H1 (cell line): ENCODE data around the gene RNF208. TPM values are rescaled to one million over a fixed set of nuclear protein-coding genes. Genes with fewer than 3 reads are reported as not detected.

Experiments
- CTCF ChIA-PET: fragments of 300-600 bp; sonication (Branson Sonifier 250); formaldehyde crosslinking; loops from one replicate; lab custom pipeline; 2021; ENCODE audit not compliant: partially characterized antibody; lab: Charles Lee
- POLR2A ChIA-PET: fragments of 300-600 bp; sonication (Branson Sonifier 250); formaldehyde crosslinking; loops from one replicate; lab custom pipeline; 2021; ENCODE audit warnings: inconsistent platforms; ENCODE audit not compliant: partially characterized antibody; lab: Charles Lee
- DNase-seq, 2 experiments: peaks; one replicate each; pipeline versions ENCODE4 v3.0.0 to v3.0.0-alpha.2; 2010 to 2022; ENCODE audit warnings: low spot score in 2 of 2, low read depth in 1 of 2, mixed read lengths in 1 of 2
- FAIRE-seq: peaks from 2 replicates; lab custom pipeline; 2011; peaks lifted over from hg19 to GRCh38; lab: Jason Lieb, UNC
- H2AFZ ChIP-seq: 2 replicates; pipeline ENCODE4 v1.8.1; 2012; ENCODE audit warnings: low read length, inconsistent platforms
- H2AK5ac ChIP-seq: 2 replicates; pipeline ENCODE4 v1.6.1; 2013; ENCODE audit warnings: low read depth, low read length
- H2BK120ac ChIP-seq: replicated peaks from 2 replicates; pipeline ENCODE3; 2013; ENCODE audit warnings: low read depth, low read length, inconsistent platforms
- H2BK12ac ChIP-seq: 2 replicates; pipeline ENCODE4 v1.6.1; 2013; ENCODE audit warnings: low read depth, low read length
- H2BK15ac ChIP-seq: 2 replicates; pipeline ENCODE4 v1.6.1; 2013; ENCODE audit warnings: low read length
- H2BK20ac ChIP-seq: 2 replicates; pipeline ENCODE4 v1.6.1; 2013; ENCODE audit warnings: low read length
- H2BK5ac ChIP-seq: 2 replicates; pipeline ENCODE4 v1.6.1; 2013; ENCODE audit warnings: low read depth, low read length
- H3K14ac ChIP-seq: 2 replicates; pipeline ENCODE4 v1.6.1; 2013; ENCODE audit warnings: inconsistent platforms; ENCODE audit not compliant: insufficient read length
- H3K18ac ChIP-seq: 2 replicates; pipeline ENCODE4 v1.6.1; 2013; ENCODE audit warnings: low read length; ENCODE audit errors: extremely low read depth
- H3K23ac ChIP-seq: 2 replicates; pipeline ENCODE4 v1.6.1; 2013; ENCODE audit warnings: inconsistent platforms; ENCODE audit not compliant: insufficient read length
- H3K23me2 ChIP-seq: 2 replicates; pipeline ENCODE4 v1.6.1; 2013; ENCODE audit warnings: low read depth, low read length
- H3K27ac ChIP-seq: 2 replicates; pipeline ENCODE4 v1.6.1; 2011; ENCODE audit warnings: low read depth, low read length, inconsistent platforms
- H3K27me3 ChIP-seq, 4 experiments: replicated peaks in 1 of 4; 1 replicate in 1 of 4; 2 replicates in 3 of 4; pipeline versions ENCODE4 v1.6.1 to v1.8.1; 2011 to 2013; ENCODE audit warnings: low read length in 3 of 4, mild to moderate bottlenecking in 3 of 4, inconsistent platforms in 2 of 4, mixed read lengths in 2 of 4, moderate library complexity in 1 of 4; ENCODE audit not compliant: control insufficient read depth in 3 of 4, insufficient read depth in 3 of 4; ENCODE audit errors: extremely low read depth in 1 of 4
- H3K36me3 ChIP-seq, 4 experiments: 2 replicates each; pipeline versions ENCODE4 v1.6.1 to v1.8.1; 2011 to 2013; ENCODE audit warnings: mild to moderate bottlenecking in 4 of 4, low read length in 3 of 4, moderate library complexity in 2 of 4, control low read depth in 1 of 4, inconsistent platforms in 1 of 4; ENCODE audit not compliant: insufficient read depth in 4 of 4, control insufficient read depth in 2 of 4
- H3K4ac ChIP-seq: replicated peaks from 2 replicates; pipeline ENCODE3; 2013; ENCODE audit warnings: low read length, low read depth, mixed read lengths, inconsistent platforms; ENCODE audit not compliant: insufficient read length
- H3K4me1 ChIP-seq, 4 experiments: replicated peaks in 1 of 4; 1 replicate in 1 of 4; 2 replicates in 3 of 4; pipeline versions ENCODE4 v1.6.1 to v1.8.1; 2011 to 2013; ENCODE audit warnings: low read length in 3 of 4, inconsistent platforms in 2 of 4, mixed read lengths in 1 of 4; ENCODE audit not compliant: insufficient read depth in 4 of 4, control insufficient read depth in 3 of 4
- H3K4me2 ChIP-seq, 2 experiments: 2 replicates each; pipeline versions ENCODE4 v1.6.1 to v1.8.1; 2011 to 2013; ENCODE audit warnings: low read depth in 2 of 2, low read length in 2 of 2, control low read depth in 1 of 2, inconsistent platforms in 1 of 2, mild to moderate bottlenecking in 1 of 2; ENCODE audit not compliant: insufficient read depth in 1 of 2
- H3K4me3 ChIP-seq, 4 experiments: fragments of 200-600, 300-600 bp in 1 of 4; sonication (generic), shearing (Covaris generic), sonication (Bioruptor Twin) in 1 of 4; 2 replicates each; pipeline versions ENCODE4 v1.5.1 to v1.8.1; 2011 to 2016; ENCODE audit warnings: low read length in 4 of 4, low read depth in 3 of 4, control low read depth in 2 of 4, inconsistent platforms in 2 of 4, mild to moderate bottlenecking in 2 of 4, mixed read lengths in 1 of 4, moderate library complexity in 1 of 4; ENCODE audit not compliant: insufficient read depth in 2 of 4; ENCODE audit errors: extremely low read depth in 1 of 4
- H3K56ac ChIP-seq: replicated peaks from 2 replicates; pipeline ENCODE3; 2013; ENCODE audit warnings: low read depth, mild to moderate bottlenecking, mixed read lengths, low read length, inconsistent platforms; ENCODE audit not compliant: insufficient read length
- H3K79me1 ChIP-seq: 2 replicates; pipeline ENCODE4 v1.6.1; 2013; ENCODE audit warnings: low read depth, low read length, control low read depth
- H3K79me2 ChIP-seq, 2 experiments: 2 replicates each; pipeline versions ENCODE4 v1.6.1 to v1.8.1; 2012 to 2013; ENCODE audit warnings: low read length in 2 of 2, mild to moderate bottlenecking in 2 of 2, inconsistent platforms in 1 of 2; ENCODE audit not compliant: insufficient read depth in 2 of 2, control insufficient read depth in 1 of 2
- H3K9ac ChIP-seq, 4 experiments: replicated peaks in 1 of 4; 1 replicate in 1 of 4; 2 replicates in 3 of 4; pipeline versions ENCODE4 v1.6.1 to v1.8.1; 2011 to 2013; ENCODE audit warnings: low read depth in 3 of 4, low read length in 3 of 4, control low read depth in 2 of 4, mild to moderate bottlenecking in 2 of 4, moderate library complexity in 2 of 4, inconsistent platforms in 1 of 4; ENCODE audit errors: extremely low read depth in 1 of 4
- H3K9me3 ChIP-seq, 2 experiments: 2 replicates each; pipeline versions ENCODE4 v1.6.1 to v1.8.1; 2012 to 2013; ENCODE audit warnings: mild to moderate bottlenecking in 2 of 2, moderate library complexity in 2 of 2, control low read depth in 1 of 2, inconsistent platforms in 1 of 2, low read depth in 1 of 2, low read length in 1 of 2, mixed read lengths in 1 of 2; ENCODE audit not compliant: insufficient read depth in 2 of 2
- H4K20me1 ChIP-seq, 2 experiments: replicated peaks in 1 of 2; 2 replicates each; pipeline versions ENCODE3 to v1.8.1; 2011 to 2013; ENCODE audit warnings: inconsistent platforms in 2 of 2, low read length in 2 of 2, mild to moderate bottlenecking in 1 of 2; ENCODE audit not compliant: insufficient read depth in 2 of 2, control insufficient read depth in 1 of 2
- H4K5ac ChIP-seq: 2 replicates; pipeline ENCODE4 v1.6.1; 2013; ENCODE audit warnings: low read length, low read depth, mixed read lengths, inconsistent platforms; ENCODE audit not compliant: insufficient read length
- H4K8ac ChIP-seq: 2 replicates; pipeline ENCODE4 v1.8.0; 2013; ENCODE audit warnings: mild to moderate bottlenecking, moderate library complexity, low read length, inconsistent platforms; ENCODE audit not compliant: insufficient read depth; ENCODE audit errors: extremely low read depth
- H4K91ac ChIP-seq: replicated peaks from 2 replicates; pipeline ENCODE3; 2013; ENCODE audit warnings: low read length, mixed read lengths, inconsistent platforms; ENCODE audit not compliant: insufficient read length
- BRCA1 ChIP-seq: IDR thresholded peaks from 2 replicates; pipeline ENCODE4 v1.6.1; 2012; ENCODE audit warnings: low read depth, low read length, improper control_type of control experiment
- CTCF ChIP-seq, 3 experiments: IDR thresholded peaks; 1 replicate in 2 of 3; 2 replicates in 1 of 3; pipeline versions ENCODE4 v1.5.1 to v1.6.1; 2011; ENCODE audit warnings: low read length in 3 of 3, mild to moderate bottlenecking in 3 of 3, inconsistent platforms in 2 of 3, low read depth in 1 of 3, moderate library complexity in 1 of 3; ENCODE audit not compliant: insufficient read depth in 1 of 3; ENCODE audit errors: control extremely low read depth in 1 of 3
- JUN ChIP-seq: IDR thresholded peaks from 2 replicates; pipeline ENCODE4 v1.6.1; 2011; ENCODE audit warnings: low read depth, mild to moderate bottlenecking, improper control_type of control experiment, low read length
- NRF1 ChIP-seq: IDR thresholded peaks from 2 replicates; pipeline ENCODE4 v1.6.1; 2011; ENCODE audit warnings: mild to moderate bottlenecking, low read depth, low read length, improper control_type of control experiment
- RXRA ChIP-seq: IDR thresholded peaks from 2 replicates; pipeline ENCODE4 v1.6.1; 2011; ENCODE audit warnings: low read depth, mild to moderate bottlenecking, low read length, moderate library complexity; ENCODE audit not compliant: insufficient read depth
- WGBS, 2 experiments: shearing (Covaris generic) in 1 of 2; methylation state at CpG; one replicate each; pipeline versions ENCODE4 v1.1.6 to v1.1.7; 2013 to 2015; ENCODE audit warnings: low lambda C conversion rate in 2 of 2, mixed read lengths in 2 of 2, inconsistent platforms in 1 of 2, low coverage in 1 of 2, missing lambda C conversion rate in 1 of 2; ENCODE audit not compliant: insufficient replicate concordance in 2 of 2, insufficient coverage in 1 of 2, insufficient read length in 1 of 2; ENCODE audit errors: extremely low coverage in 1 of 2, missing lambda C conversion rate in 1 of 2; 5-methylcytosine and 5-hydroxymethylcytosine counted together
- polyA plus RNA-seq, 7 experiments: library from polyadenylated mRNA; depleted of rRNA in 3 of 7; stranded (reverse) in 5 of 7; unstranded in 2 of 7; fragments of >200 nt in 5 of 7; fragments of 200-250 nt in 2 of 7; gene quantifications; 1 replicate in 5 of 7; 2 replicates in 1 of 7; 4 replicates in 1 of 7; pipeline versions ENCODE4 v1.2.1 to v1.2.3, GENCODE V29; 2011 to 2013; ENCODE audit warnings: missing spikeins in 2 of 7, mixed read lengths in 2 of 7
- total RNA-seq: library from RNA; stranded (reverse); fragmentation: NEBNext Ultra II Directional; extraction: Animal tissue kit (Norgen Biotek cat#: 25700); gene quantifications from 2 replicates; pipeline ENCODE4 v1.2.1, GENCODE V29; 2021

Gene RNF208
- total and polyA plus RNA-seq, 2 of the 8 experiments (the other 6 are each of a cell fraction or from before 2014, with no cell fraction given) = 2.7 to 7.7 TPM

DNA sequence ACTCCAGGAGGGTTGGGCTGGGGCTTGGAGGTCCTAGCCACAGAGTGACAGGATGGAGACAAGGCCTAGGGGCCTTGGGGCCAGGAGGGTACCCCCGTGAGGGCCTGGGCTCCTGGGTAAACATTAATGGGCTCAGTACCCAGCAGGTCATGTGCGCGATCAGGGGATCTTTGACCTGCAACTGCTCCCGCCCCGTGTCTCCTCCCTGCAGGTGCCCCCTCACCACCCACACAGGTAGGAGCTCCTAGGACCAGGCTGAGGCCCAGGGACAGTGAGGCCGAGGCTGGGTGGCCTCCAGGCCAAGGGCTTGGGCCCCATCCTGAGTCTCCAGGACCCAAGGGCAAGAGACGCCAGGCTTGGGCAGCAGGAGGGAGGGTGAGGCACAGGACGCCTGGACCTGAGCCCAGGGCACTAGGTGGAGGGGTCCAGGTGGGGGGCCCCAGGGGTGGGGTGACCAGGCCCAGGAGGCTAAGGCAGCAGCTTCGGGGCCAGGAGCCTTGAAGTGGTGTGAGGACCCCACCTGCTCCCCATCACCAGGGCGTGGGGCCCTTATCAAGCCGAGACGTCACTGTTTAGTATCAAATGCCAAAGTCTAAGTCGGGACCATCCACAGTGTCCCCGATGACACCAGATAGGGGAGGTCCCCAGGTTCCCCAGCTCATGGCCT lies 8.8 kb upstream of the RNF208 start, which contains the start of gene SLC34A3:
Gene SLC34A3, plus strand, starts transcription at position 197 of the 667 bp plus-strand sequence. CDS start 802 bp downstream, outside the sequence.
- H2BK5ac ChIP-seq = no peak within 1 kb of the TSS
- no peak within 1 kb of the TSS for H3K4me2 ChIP-seq
- H3K79me2 ChIP-seq = no peaks in the 10 kb centered on the region
- no peak for FAIRE-seq
- H3K23ac ChIP-seq = no peak within 1 kb of the TSS
- no peak within 1 kb of the TSS for H2BK20ac ChIP-seq
- no peak within 1 kb of the TSS for H2BK15ac ChIP-seq
- H3K23me2 ChIP-seq = no peaks in the 10 kb centered on the region
- H2AFZ ChIP-seq = no peak within 1 kb of the TSS
- H2BK120ac ChIP-seq = no peak within 1 kb of the TSS
- no peak within 1 kb of the TSS for H3K56ac ChIP-seq
- no peak within 1 kb of the TSS for H3K14ac ChIP-seq
- no peak for DNase-seq
- no peak within 1 kb of the TSS for H3K18ac ChIP-seq
- H4K5ac ChIP-seq = no peak within 1 kb of the TSS
- no peaks in the 10 kb centered on the region; a peak in 1 of 7 replicates for H3K27me3 ChIP-seq
- no peak within 1 kb of the TSS for H3K4ac ChIP-seq
- H4K91ac ChIP-seq = no peak within 1 kb of the TSS
- no peak within 1 kb of the TSS for H2BK12ac ChIP-seq
- no peaks in the 10 kb centered on the region for H3K36me3 ChIP-seq
- WGBS, 2 experiments = 89% methylated on average over 3 of the region's 14 CpGs; no CpG with 5 or more reads in 1 of the 2 experiments
- no peaks in the 10 kb centered on the region for H3K79me1 ChIP-seq
- H3K9ac ChIP-seq = no peak within 1 kb of the TSS
- ChIA-PET POLR2A (interaction anchor here (0.7 to 69.9 kb wide), 4 partner anchors 17 to 30 kb away, joined by 3 to 1462 read pairs (median 6); partner anchors contain the start of genes NELFB, STPG3, TOR4A and TPRN), CTCF (interaction anchor here (0.8 to 20.2 kb wide), 5 partner anchors 11 to 201 kb away, joined by 3 to 204 read pairs (median 5); partner anchors contain the start of genes ANAPC2 and SSNA1)
- peaks cover 0 to 1% of the 10 kb centered on the region in 2 experiments for H4K20me1 ChIP-seq
- H4K8ac ChIP-seq = peak within 1 kb of the TSS; percentile 71
- no peak within 1 kb of the TSS for H3K4me3 ChIP-seq
- H3K4me1 ChIP-seq = peaks cover 0 to 13% (median 2%) of the 10 kb centered on the region in 4 experiments; a peak in 5 of 7 replicates
- no peak within 1 kb of the TSS for H3K27ac ChIP-seq
- no peaks in the 10 kb centered on the region for H3K9me3 ChIP-seq
- no peak within 1 kb of the TSS for H2AK5ac ChIP-seq
- no peak for TF ChIP-seq CTCF (IDR thresholded peaks at IDR 0.05; ENCODE audit: control extremely low read depth in 1 of 3, insufficient read depth in 1 of 3, low read depth in 1 of 3, low read length in 3 of 3)
- no peak for TF ChIP-seq JUN
- TF ChIP-seq NRF1 = no peak
- TF ChIP-seq BRCA1 = no peak
- TF ChIP-seq RXRA = no peak
